SW480 (cell line): ENCODE data around the gene SPINK2.

Experiments used
- DNase-seq: peaks from one replicate; pipeline ENCODE4 v3.0.0-alpha.2; 2016; ENCODE audit warnings: low spot score

SPINK2 gene

GRCh38 chr4:56821381-56822243, at the start of gene SPINK2:
Gene SPINK2 (minus strand): TSS chr4:56821701. CDS start chr4:56821662, 39 bp downstream.
- peak; percentile 46 for DNase-seq

- no peak for DNase-seq
Observed at GRCh38 chr4:56870946-56871345, 49.4 kb upstream of the SPINK2 start.

- no peak for DNase-seq
Observed at GRCh38 chr4:56863441-56864139, 42.1 kb upstream of the SPINK2 start.

GRCh38 chr4:56861360-56861759, 39.9 kb upstream of the SPINK2 start:
- no peak for DNase-seq

GRCh38 chr4:56860781-56861180, 39.3 kb upstream of the SPINK2 start:
- DNase-seq = no peak

GRCh38 chr4:56859841-56860240, 38.3 kb upstream of the SPINK2 start:
- DNase-seq = no peak

- DNase-seq = no peak
Observed at GRCh38 chr4:56857601-56858309, 36.3 kb upstream of the SPINK2 start.

GRCh38 chr4:56856656-56857055, 35.2 kb upstream of the SPINK2 start:
- no peak for DNase-seq

GRCh38 chr4:56850910-56851309, 29.4 kb upstream of the SPINK2 start:
- DNase-seq = no peak

- no peak for DNase-seq
Observed at GRCh38 chr4:56844802-56845580, 23.5 kb upstream of the SPINK2 start.

- DNase-seq = no peak
Observed at GRCh38 chr4:56843421-56843899, 22.0 kb upstream of the SPINK2 start.

- DNase-seq = no peak
Observed at GRCh38 chr4:56840559-56840958, 19.1 kb upstream of the SPINK2 start.

GRCh38 chr4:56828784-56829535, 7.5 kb upstream of the SPINK2 start:
- DNase-seq = no peak

- DNase-seq = no peak
Observed at GRCh38 chr4:56823933-56824600, 2.6 kb upstream of the SPINK2 start.

GRCh38 chr4:56818797-56819196, 2.7 kb downstream of the SPINK2 start:
- DNase-seq = no peak

- no peak for DNase-seq
Observed at GRCh38 chr4:56817840-56818491, 3.5 kb downstream of the SPINK2 start.

- DNase-seq = no peak
Observed at GRCh38 chr4:56806666-56807065, 14.8 kb downstream of the SPINK2 start.

- DNase-seq = no peak
Observed at GRCh38 chr4:56804551-56804950, 16.9 kb downstream of the SPINK2 start.

- no peak for DNase-seq
Observed at GRCh38 chr4:56803471-56803870, 18.0 kb downstream of the SPINK2 start.
